ENCODE data around the gene CEP120. TPM values are rescaled to one million over a fixed set of nuclear protein-coding genes. Genes with fewer than 3 reads are reported as not detected.

CEP120 gene
- total RNA-seq, 1 experiment from 2014 or later: 25.5 TPM

GRCh38 chr5:123444016-123444415, 20.8 kb upstream of the CEP120 start:
- CTCF ChIA-PET: no interaction called here
- no peaks in the 10 kb centered on the region for H3K27me3 ChIP-seq (replicated peaks; ENCODE audit: insufficient read depth, low read depth, low read length, poor library complexity)
- no TSS peak for BruUV-seq (replicated peaks)
- H3K36me3 ChIP-seq (ENCODE audit: insufficient read depth, low read length, poor library complexity, severe bottlenecking): no peaks in the 10 kb centered on the region
- intact Hi-C loops (cut with micrococcal nuclease; ENCODE audit: unreplicated experiment): no loop called here
- POLR2A ChIA-PET (ENCODE audit: low non-redundant PET): no interaction called here
- H3K9me3 ChIP-seq (ENCODE audit: low read depth, low read length, poor library complexity, severe bottlenecking): no peaks in the 10 kb centered on the region
- no peak for DNase-seq (ENCODE audit: low spot score)
- TF ChIP-seq EZH2 (IDR thresholded peaks at IDR 0.05; ENCODE audit: borderline replicate concordance, low read depth, low read length, poor library complexity, severe bottlenecking): no peak
- no peak for TF ChIP-seq CTCF (conservative IDR thresholded peaks at IDR 0.05; ENCODE audit: low read depth, low read length)
- H3K4me1 ChIP-seq (ENCODE audit: insufficient read depth, low read length, poor library complexity, severe bottlenecking): no peaks in the 10 kb centered on the region
- H3K27ac ChIP-seq (ENCODE audit: low read depth, low read length, poor library complexity, severe bottlenecking): no peak overlapping the region
- H3K4me3 ChIP-seq (ENCODE audit: low read depth, low read length, poor library complexity, severe bottlenecking): no peak overlapping the region

GRCh38 chr5:123441408-123441807, 18.2 kb upstream of the CEP120 start:
- intact Hi-C loops (cut with micrococcal nuclease; ENCODE audit: unreplicated experiment): no loop called here
- POLR2A ChIA-PET (ENCODE audit: low non-redundant PET): no interaction called here
- DNase-seq (ENCODE audit: low spot score): no peak
- Histone ChIP-seq H3K27ac (ENCODE audit: low read depth, low read length, poor library complexity, severe bottlenecking) (no peak overlapping the region), H3K4me1 (ENCODE audit: insufficient read depth, low read length, poor library complexity, severe bottlenecking) (no peaks in the 10 kb centered on the region), H3K9me3 (ENCODE audit: low read depth, low read length, poor library complexity, severe bottlenecking) (no peaks in the 10 kb centered on the region), H3K36me3 (ENCODE audit: insufficient read depth, low read length, poor library complexity, severe bottlenecking) (no peaks in the 10 kb centered on the region), H3K27me3 (replicated peaks; ENCODE audit: insufficient read depth, low read depth, low read length, poor library complexity) (no peaks in the 10 kb centered on the region), H3K4me3 (ENCODE audit: low read depth, low read length, poor library complexity, severe bottlenecking) (no peak overlapping the region)
- BruUV-seq (replicated peaks): no TSS peak
- CTCF ChIA-PET: interaction anchor here (1.2 kb wide), 1 partner anchor 18 kb away, joined by 4 read pairs; the partner anchor contains the start of gene CEP120
- TF ChIP-seq CTCF (conservative IDR thresholded peaks at IDR 0.05; ENCODE audit: low read depth, low read length): no peak
- TF ChIP-seq EZH2 (IDR thresholded peaks at IDR 0.05; ENCODE audit: borderline replicate concordance, low read depth, low read length, poor library complexity, severe bottlenecking): no peak

- Histone ChIP-seq H3K4me3 (ENCODE audit: low read depth, low read length, poor library complexity, severe bottlenecking) (no peak overlapping the region), H3K36me3 (ENCODE audit: insufficient read depth, low read length, poor library complexity, severe bottlenecking) (no peaks in the 10 kb centered on the region), H3K9me3 (ENCODE audit: low read depth, low read length, poor library complexity, severe bottlenecking) (no peaks in the 10 kb centered on the region), H3K27me3 (replicated peaks; ENCODE audit: insufficient read depth, low read depth, low read length, poor library complexity) (no peaks in the 10 kb centered on the region), H3K4me1 (ENCODE audit: insufficient read depth, low read length, poor library complexity, severe bottlenecking) (no peaks in the 10 kb centered on the region), H3K27ac (ENCODE audit: low read depth, low read length, poor library complexity, severe bottlenecking) (no peak overlapping the region)
- BruUV-seq (replicated peaks): no TSS peak
- intact Hi-C loops (cut with micrococcal nuclease; ENCODE audit: unreplicated experiment): no loop called here
- DNase-seq (ENCODE audit: low spot score): no peak
- CTCF ChIA-PET: interaction anchor here (1.2 kb wide), 1 partner anchor 17 kb away, joined by 4 read pairs; the partner anchor contains the start of gene CEP120
- TF ChIP-seq CTCF (conservative IDR thresholded peaks at IDR 0.05; ENCODE audit: low read depth, low read length) (no peak), EZH2 (IDR thresholded peaks at IDR 0.05; ENCODE audit: borderline replicate concordance, low read depth, low read length, poor library complexity, severe bottlenecking) (no peak)
- POLR2A ChIA-PET (ENCODE audit: low non-redundant PET): no interaction called here
Measured at GRCh38 chr5:123440456-123441181, 17.4 kb upstream of the CEP120 start.
